Neural cell (in vitro differentiated cells): ENCODE measurements around the gene CSMD2.

Experiments
- EP300 ChIP-seq: fragments of 450-650 bp; conservative IDR thresholded peaks from 2 replicates; pipeline ENCODE4 v1.6.1; 2014; ENCODE audit warnings: antibody characterized with exemption, mild to moderate bottlenecking, moderate library complexity; ENCODE audit not compliant: poor library complexity, severe bottlenecking
- EZH2 ChIP-seq: fragments of 200-600, 300-800 bp; shearing (Covaris generic), sonication (generic); IDR thresholded peaks from 2 replicates; pipeline ENCODE4 v1.6.1; 2014; ENCODE audit warnings: antibody characterized with exemption, low read length, borderline replicate concordance, mild to moderate bottlenecking; ENCODE audit not compliant: insufficient read depth, poor library complexity, severe bottlenecking
- MXI1 ChIP-seq: fragments of 450-650 bp; conservative IDR thresholded peaks from 2 replicates; pipeline ENCODE4 v1.6.1; 2014; ENCODE audit warnings: antibody characterized with exemption, mild to moderate bottlenecking; ENCODE audit not compliant: poor library complexity, severe bottlenecking
- POLR2AphosphoS5 ChIP-seq: IDR thresholded peaks from 2 replicates; pipeline ENCODE4 v1.6.1; 2012
- RAD21 ChIP-seq: fragments of 450-650 bp; conservative IDR thresholded peaks from 2 replicates; pipeline ENCODE4 v1.6.1; 2014; ENCODE audit warnings: antibody characterized with exemption, mild to moderate bottlenecking, moderate library complexity
- TAF1 ChIP-seq: IDR thresholded peaks from 2 replicates; pipeline ENCODE4 v1.6.1; 2012; ENCODE audit warnings: low read depth
- TF ChIP-seq, protein P1 (sequence below): fragments of 450-650 bp; IDR thresholded peaks from 2 replicates; pipeline ENCODE4 v1.5.1; 2014; ENCODE audit warnings: antibody characterized with exemption, mild to moderate bottlenecking, moderate library complexity; ENCODE audit not compliant: poor library complexity, severe bottlenecking
- TF ChIP-seq, protein P2 (sequence below): IDR thresholded peaks from 2 replicates; pipeline ENCODE4 v1.6.1; 2012; ENCODE audit warnings: borderline replicate concordance

DNA sequence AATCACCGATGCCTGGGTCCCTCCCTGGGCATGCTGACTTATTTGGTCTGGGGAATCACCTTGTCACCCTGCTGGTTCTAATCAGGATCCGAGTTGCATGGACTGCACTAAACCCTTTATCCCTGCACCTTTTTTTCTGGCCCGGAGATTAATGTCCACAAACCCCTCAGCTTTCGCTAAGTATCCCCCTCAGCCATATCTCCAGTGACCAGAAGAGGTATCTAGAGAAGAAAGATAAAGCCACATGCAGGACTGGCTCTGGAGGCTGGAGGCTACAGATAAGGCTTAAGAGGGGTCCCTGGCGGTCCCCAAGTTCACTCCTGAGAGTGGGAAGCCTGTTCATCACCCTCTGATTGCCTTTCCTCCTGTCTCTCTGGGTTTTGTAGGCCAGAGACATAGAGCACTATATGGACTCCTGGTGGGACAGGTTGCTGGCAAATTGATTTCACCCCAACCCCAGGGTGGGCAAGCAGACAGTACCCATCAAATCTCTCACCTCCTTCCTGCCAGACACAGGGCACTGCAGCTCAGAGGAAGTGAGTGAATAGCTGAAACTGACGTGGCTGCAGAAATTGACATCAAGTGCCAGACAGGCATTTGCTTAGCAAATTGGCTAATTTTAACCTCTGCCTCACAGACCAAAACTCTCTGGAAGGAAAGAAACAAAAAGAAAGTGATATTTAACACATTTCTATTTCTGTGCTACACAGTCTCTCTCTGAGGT, 262.4 kb downstream of the CSMD2 start:
- TF ChIP-seq, protein P1, sequence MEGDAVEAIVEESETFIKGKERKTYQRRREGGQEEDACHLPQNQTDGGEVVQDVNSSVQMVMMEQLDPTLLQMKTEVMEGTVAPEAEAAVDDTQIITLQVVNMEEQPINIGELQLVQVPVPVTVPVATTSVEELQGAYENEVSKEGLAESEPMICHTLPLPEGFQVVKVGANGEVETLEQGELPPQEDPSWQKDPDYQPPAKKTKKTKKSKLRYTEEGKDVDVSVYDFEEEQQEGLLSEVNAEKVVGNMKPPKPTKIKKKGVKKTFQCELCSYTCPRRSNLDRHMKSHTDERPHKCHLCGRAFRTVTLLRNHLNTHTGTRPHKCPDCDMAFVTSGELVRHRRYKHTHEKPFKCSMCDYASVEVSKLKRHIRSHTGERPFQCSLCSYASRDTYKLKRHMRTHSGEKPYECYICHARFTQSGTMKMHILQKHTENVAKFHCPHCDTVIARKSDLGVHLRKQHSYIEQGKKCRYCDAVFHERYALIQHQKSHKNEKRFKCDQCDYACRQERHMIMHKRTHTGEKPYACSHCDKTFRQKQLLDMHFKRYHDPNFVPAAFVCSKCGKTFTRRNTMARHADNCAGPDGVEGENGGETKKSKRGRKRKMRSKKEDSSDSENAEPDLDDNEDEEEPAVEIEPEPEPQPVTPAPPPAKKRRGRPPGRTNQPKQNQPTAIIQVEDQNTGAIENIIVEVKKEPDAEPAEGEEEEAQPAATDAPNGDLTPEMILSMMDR: no peak
- no peak for TF ChIP-seq POLR2AphosphoS5
- TF ChIP-seq TAF1: no peak
- no peak for TF ChIP-seq EZH2
- TF ChIP-seq RAD21: no peak
- TF ChIP-seq MXI1: no peak
- TF ChIP-seq EP300: no peak
- TF ChIP-seq, protein P2, sequence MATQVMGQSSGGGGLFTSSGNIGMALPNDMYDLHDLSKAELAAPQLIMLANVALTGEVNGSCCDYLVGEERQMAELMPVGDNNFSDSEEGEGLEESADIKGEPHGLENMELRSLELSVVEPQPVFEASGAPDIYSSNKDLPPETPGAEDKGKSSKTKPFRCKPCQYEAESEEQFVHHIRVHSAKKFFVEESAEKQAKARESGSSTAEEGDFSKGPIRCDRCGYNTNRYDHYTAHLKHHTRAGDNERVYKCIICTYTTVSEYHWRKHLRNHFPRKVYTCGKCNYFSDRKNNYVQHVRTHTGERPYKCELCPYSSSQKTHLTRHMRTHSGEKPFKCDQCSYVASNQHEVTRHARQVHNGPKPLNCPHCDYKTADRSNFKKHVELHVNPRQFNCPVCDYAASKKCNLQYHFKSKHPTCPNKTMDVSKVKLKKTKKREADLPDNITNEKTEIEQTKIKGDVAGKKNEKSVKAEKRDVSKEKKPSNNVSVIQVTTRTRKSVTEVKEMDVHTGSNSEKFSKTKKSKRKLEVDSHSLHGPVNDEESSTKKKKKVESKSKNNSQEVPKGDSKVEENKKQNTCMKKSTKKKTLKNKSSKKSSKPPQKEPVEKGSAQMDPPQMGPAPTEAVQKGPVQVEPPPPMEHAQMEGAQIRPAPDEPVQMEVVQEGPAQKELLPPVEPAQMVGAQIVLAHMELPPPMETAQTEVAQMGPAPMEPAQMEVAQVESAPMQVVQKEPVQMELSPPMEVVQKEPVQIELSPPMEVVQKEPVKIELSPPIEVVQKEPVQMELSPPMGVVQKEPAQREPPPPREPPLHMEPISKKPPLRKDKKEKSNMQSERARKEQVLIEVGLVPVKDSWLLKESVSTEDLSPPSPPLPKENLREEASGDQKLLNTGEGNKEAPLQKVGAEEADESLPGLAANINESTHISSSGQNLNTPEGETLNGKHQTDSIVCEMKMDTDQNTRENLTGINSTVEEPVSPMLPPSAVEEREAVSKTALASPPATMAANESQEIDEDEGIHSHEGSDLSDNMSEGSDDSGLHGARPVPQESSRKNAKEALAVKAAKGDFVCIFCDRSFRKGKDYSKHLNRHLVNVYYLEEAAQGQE: no peak
